Stimulated activated CD4-positive, alpha-beta T cell treated with anti-CD3 and anti-CD28 coated beads, Interleukin-1b, Interleukin-23, amount 100 ng/mL, for 4 hours (primary cell): ENCODE results near the gene SGSM2.
"Not testable (repeated sequence)": the region's sequence is repeated elsewhere in the genome, so short reads cannot be mapped to it uniquely, and the experiment has no call there.

Source experiments
- DNase-seq, 2 donors: peaks; one replicate each; pipeline ENCODE4 v3.0.0-alpha.2; 2020; ENCODE audit warnings: low read depth in 2 of 2

The SGSM2 gene

GRCh38 chr17:2336852-2337543 is at the start of gene SGSM2:
TSS of gene SGSM2 (plus strand) at chr17:2337501. CDS start at chr17:2337689, 188 bp downstream.
- DNase-seq: peak; percentile 40 to 68

- no peak for DNase-seq
Observed at GRCh38 chr17:2289878-2290478, 47.3 kb upstream of the SGSM2 start.

- DNase-seq: no peak
Observed at GRCh38 chr17:2292100-2292499, 45.2 kb upstream of the SGSM2 start.

- no peak for DNase-seq
Observed at GRCh38 chr17:2295575-2295974, 41.7 kb upstream of the SGSM2 start.

- no peak for DNase-seq
Observed at GRCh38 chr17:2297023-2297422, 40.3 kb upstream of the SGSM2 start.

- no peak for DNase-seq
Observed at GRCh38 chr17:2299136-2299535, 38.2 kb upstream of the SGSM2 start.

GRCh38 chr17:2299756-2300155 is 37.5 kb upstream of the SGSM2 start:
- DNase-seq: no peak

- DNase-seq: no peak
Observed at GRCh38 chr17:2302778-2303203, 34.5 kb upstream of the SGSM2 start.

- DNase-seq: peak; percentile 96
Observed at GRCh38 chr17:2303204-2304188, 33.8 kb upstream of the SGSM2 start, which contains the start of the genes SMG6 and SRR. TSS of gene SMG6 (minus strand) at chr17:2303785. CDS start at chr17:2303720, 65 bp downstream. TSS of gene SRR (plus strand) at chr17:2303950. CDS start at chr17:2315561, 11,611 bp downstream.

GRCh38 chr17:2304931-2305330 is 32.4 kb upstream of the SGSM2 start:
- no peak for DNase-seq

GRCh38 chr17:2309338-2310154 is 27.8 kb upstream of the SGSM2 start:
- DNase-seq: no peak

GRCh38 chr17:2312736-2313135 is 24.6 kb upstream of the SGSM2 start:
- no peak for DNase-seq

- not testable (repeated sequence) for DNase-seq
Observed at GRCh38 chr17:2316916-2317205, 20.4 kb upstream of the SGSM2 start.

- no peak for DNase-seq
Observed at GRCh38 chr17:2317796-2318195, 19.5 kb upstream of the SGSM2 start.

GRCh38 chr17:2319051-2319450 is 18.2 kb upstream of the SGSM2 start:
- no peak for DNase-seq

GRCh38 chr17:2321399-2321798 is 15.9 kb upstream of the SGSM2 start:
- no peak for DNase-seq

- DNase-seq: no peak
Observed at GRCh38 chr17:2323629-2324314, 13.5 kb upstream of the SGSM2 start.

GRCh38 chr17:2331303-2331702 is 6.0 kb upstream of the SGSM2 start:
- no peak for DNase-seq

- DNase-seq: no peak
Observed at GRCh38 chr17:2335726-2336214, 1.5 kb upstream of the SGSM2 start.

GRCh38 chr17:2336215-2336851 is 968 bp upstream of the SGSM2 start, which contains the start of gene TSR1:
TSS of gene TSR1 (minus strand) at chr17:2336457. CDS start at chr17:2336427, 30 bp downstream.
- peak; percentile 74 to 84 for DNase-seq
